AG09319 (cell line): ENCODE measurements around the gene YPEL5.
"Not testable (repeated sequence)": the region's sequence is repeated elsewhere in the genome, so short reads cannot be mapped to it uniquely, and the experiment has no call there.

Source experiments
- DNase-seq: peaks from one replicate; pipeline ENCODE4 v3.0.0-alpha.2; 2010; ENCODE audit warnings: low read depth; ENCODE audit errors: extremely low read depth
- CTCF ChIP-seq: IDR thresholded peaks from 2 replicates; pipeline ENCODE4 v1.5.1; 2011; ENCODE audit warnings: low read depth, mild to moderate bottlenecking, inconsistent platforms, low read length, moderate library complexity

YPEL5 gene

GRCh38 chr2:30146337-30147195, at the start of gene YPEL5:
Gene YPEL5 (plus strand): TSS chr2:30147007. CDS start chr2:30156652, 9,645 bp downstream.
- no peak for TF ChIP-seq CTCF
- DNase-seq: peak; percentile 99

GRCh38 chr2:30098266-30099005, 48.4 kb upstream of the YPEL5 start:
- no peak for DNase-seq

DNA sequence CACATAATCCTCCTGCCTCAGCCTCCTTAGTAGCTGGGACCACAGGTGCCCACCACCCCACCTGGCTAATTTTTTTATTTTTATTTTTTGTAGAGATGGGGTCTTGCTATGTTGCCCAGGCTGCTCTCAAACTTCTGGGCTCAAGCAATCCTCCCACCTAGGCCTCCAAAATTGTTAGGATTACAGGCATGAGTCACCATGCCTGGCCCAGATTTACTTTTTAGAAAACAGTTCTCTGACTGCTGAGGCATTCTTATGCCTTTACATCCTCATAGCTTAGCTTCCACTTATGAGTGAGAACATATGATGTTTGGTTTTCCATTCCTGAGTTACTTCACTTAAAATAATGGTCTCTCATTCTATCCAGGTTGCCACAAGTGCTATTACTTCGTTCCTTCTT, 47.4 kb upstream of the YPEL5 start:
- DNase-seq: not testable (repeated sequence)

More at GRCh38 chr2:30098266-30099005, 48.4 kb upstream of the YPEL5 start:
- no peak for TF ChIP-seq CTCF

- DNase-seq: not testable (repeated sequence)
Measured at GRCh38 chr2:30100691-30101090, 46.1 kb upstream of the YPEL5 start.

DNA sequence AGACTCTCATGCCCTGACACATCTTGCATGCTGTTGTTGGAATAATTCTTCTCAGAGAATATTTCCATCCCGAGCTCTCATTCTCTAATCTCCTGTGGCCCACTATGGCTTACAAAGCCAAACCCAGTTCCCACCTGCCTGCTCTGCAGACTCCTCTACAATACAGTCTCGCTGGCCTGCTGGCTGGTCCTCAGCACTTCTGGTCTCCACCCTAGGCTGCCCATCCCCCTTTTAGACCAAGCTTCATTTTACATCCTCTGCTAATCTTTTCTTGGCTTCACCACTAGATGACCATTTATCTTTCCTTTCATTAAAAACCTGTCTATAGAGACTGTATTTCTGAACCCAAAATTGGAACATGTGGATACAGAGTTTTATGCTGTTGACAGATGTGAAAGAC, 42.5 kb upstream of the YPEL5 start:
- DNase-seq: no peak
- no peak for TF ChIP-seq CTCF

DNA sequence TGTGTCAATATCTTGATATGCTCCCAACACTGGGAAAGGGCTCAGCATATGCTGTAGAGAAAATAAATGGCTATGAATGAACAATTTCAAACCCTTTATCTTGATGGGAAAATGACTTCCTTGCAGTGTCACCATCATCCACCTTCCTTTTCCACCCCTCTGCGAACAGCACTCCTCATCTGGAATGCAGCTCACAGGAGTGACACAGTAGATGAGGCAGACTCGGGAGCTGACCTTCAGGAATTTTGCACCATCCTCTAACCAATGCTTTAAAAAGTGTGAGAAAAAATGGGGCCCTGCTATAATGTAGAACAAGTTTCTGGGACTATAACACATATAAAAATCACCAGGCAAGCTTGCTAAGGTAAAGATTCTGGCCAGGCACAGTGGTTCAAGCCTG, 41.3 kb upstream of the YPEL5 start:
- no peak for TF ChIP-seq CTCF
- DNase-seq: no peak

DNA sequence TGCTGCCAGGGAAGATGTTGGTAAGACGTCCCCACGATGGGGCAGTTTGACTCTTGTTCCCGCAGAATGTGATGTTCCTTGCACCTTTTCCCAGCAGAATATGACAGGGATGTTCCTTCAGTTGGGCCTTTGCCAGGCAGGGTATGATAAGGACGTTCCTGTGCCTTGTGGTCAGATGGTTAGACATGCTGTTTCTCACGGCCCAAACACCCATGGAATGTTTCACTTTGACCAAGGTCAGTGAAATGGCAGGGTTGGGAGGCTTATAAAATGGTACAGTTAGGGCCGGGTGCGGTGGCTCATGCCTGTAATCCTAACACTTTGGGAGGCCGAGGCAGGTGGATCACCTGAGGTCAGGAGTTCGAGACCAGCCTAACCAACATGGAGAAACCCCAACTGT, 40.3 kb upstream of the YPEL5 start:
- no peak for TF ChIP-seq CTCF
- DNase-seq: no peak

DNA sequence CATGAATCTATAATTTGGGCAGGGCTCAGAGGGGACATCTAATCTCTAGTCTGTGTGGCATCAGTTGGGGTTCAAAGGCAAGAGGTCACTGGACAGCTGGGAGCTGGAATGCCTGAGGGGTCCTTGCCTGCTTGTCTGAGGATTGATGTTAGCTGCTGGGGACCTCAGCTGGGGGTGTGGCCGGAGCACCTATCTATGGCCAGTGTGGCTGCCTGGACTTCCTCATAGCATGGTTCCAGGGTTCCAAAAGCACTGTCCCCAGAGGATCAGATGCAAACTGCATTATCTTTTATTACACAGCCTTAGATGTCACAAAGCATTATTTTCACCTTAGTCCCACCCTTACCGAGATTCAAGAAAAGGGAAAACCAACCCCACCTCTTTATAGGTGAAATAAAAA, 38.6 kb upstream of the YPEL5 start:
- DNase-seq: no peak
- no peak for TF ChIP-seq CTCF
